T-helper 2 cell (primary cell): Measurements from ENCODE around the gene NKAIN2.
"Not testable (repeated sequence)": the region's sequence is repeated elsewhere in the genome, so short reads cannot be mapped to it uniquely, and the experiment has no call there.

ENCODE experiments used
- DNase-seq, 5 experiments: peaks; one replicate each; pipeline versions ENCODE4 v3.0.0 to v3.0.0-alpha.2; 2012 to 2022

Gene NKAIN2

GRCh38 chr6:124119596-124119995 is 315.9 kb downstream of the NKAIN2 start:
- DNase-seq = no peak

DNA sequence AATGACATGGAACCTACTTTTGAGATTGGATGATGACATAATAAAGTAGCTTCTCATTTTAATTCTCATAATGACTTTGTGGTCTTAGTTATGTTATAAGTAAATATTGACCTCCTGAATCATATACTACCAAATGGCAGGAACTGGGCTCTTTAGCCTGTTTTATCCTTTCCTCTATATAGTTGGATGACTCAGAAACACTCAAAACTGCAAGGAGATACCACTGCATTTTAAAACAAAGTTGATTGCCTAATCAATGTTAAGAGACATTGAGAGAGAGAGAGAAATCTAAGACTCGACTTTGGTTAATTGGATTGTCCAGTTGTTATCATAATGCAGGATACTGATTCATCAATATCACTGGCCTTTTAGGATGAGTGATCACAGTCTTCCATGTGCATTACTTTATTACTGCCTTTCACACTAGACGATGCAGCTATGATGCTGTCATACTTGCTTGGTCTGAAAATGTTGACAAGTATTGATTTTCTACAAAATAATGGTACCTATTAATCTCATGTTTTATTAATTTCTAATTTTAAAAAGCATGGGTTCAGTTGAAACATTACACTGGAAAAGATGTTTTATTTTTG is 320.0 kb downstream of the NKAIN2 start:
- no peak for DNase-seq

DNA sequence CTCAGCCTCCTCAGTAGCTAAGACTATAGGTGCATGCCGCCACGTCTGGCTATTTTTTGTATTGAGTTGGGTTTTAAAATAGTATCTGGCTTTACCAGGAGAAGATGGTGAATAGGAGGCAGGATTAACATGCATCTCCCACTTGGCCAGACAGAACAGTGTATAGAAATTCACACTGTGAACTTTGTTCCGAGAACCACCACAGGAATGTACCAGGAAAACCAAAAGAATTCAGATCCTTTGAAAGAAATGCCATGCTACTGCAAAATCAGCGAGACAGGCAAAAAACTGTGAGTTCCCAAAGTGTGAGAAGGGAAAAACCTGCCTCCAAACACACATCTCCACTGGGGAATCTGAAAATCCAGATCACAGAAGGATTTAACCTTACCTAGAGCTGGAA is 327.6 kb downstream of the NKAIN2 start:
- no peak for DNase-seq

DNA sequence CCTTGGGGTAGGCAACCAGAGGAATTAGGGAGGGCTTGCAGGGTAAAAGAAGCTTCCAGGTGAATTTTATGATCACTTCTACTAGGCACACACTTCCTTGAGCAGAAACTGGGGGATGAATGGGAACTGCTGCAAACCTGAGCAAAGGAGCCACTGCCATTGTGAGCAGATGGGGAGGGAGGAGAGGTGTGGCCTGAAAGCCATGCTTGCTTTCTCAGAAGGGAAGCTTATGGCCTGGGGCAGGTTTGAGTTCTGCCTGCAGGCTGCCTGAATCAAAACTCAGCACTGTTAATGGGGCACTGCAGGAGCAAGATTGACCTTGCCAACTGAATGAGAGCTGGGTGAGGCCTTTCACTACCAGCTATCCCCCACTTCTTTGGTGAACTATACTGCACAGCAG is 328.1 kb downstream of the NKAIN2 start:
- no peak for DNase-seq

GRCh38 chr6:124132256-124132655 is 328.6 kb downstream of the NKAIN2 start:
- DNase-seq = no peak

DNA sequence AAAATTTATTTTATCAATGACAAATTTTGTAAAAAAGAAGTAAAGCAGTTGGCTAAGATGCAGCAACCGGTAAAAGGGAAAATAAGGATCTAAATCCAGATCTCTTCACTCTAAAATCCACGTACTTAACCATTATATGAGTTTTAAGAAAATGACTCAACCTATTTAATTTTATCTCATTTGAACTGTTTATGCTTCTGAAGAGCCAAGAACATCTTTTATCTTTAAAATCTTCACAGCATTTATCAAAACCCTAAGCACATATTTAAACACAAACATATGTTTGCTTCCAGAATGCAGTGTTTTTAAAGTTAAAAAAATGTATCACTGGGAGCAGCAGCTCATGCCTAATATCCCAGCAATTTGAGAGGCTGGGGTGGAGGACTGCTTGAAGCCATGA is 339.2 kb downstream of the NKAIN2 start:
- DNase-seq = no peak

GRCh38 chr6:124143435-124143834 is 339.8 kb downstream of the NKAIN2 start:
- no peak for DNase-seq

GRCh38 chr6:124147621-124148020 is 344.0 kb downstream of the NKAIN2 start:
- DNase-seq = no peak

DNA sequence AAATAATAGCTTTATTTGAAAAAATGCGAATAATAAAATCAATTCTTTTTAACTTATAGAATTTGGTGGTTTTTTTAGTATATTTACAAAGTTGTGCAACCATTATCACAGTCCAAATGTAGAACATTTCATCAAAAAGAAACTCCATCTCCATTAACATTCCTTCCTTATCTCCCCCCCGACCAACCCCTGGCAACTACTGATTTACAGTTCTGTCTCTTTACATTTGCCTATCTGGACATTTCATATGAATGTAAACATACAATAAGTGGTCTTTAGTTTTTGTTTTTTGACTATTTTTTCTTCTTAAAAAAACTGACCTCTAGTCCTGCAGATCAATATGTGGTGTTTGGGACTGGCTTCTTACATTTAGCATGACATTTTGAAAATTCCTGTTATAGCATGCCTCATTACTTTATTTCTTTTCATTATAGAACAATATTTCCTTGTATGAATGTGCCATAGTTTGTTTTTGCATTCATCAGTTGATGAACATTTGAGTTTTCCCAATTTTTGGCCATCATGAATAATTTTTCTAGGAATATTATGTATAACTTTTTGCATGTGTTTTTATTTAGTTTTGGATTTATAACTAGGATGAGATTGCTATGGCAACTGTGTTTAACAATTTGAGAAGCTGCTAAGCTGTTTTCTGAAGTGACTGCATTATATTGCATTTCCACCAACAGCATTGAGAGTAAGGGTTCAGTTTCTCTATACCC is 344.7 kb downstream of the NKAIN2 start:
- no peak for DNase-seq

DNA sequence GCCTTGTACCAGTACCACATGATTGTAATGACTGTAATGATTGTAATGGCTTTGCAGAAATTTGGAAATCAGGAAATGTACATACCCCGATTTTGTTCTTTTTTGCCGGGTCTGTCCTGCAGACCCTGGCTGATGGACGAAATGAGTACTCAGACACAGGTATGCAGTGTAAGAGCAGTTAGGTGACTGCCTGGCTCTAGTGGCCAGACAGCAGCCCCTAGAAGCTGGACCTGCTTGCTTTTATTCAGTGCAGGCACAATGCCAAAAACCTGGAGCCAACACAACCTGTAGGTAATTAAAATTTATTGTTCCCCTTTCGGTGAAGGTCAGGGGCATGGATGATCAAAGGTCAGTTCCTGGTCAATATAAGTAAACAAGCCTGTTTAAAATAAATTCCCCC is 346.0 kb downstream of the NKAIN2 start:
- DNase-seq = no peak

DNA sequence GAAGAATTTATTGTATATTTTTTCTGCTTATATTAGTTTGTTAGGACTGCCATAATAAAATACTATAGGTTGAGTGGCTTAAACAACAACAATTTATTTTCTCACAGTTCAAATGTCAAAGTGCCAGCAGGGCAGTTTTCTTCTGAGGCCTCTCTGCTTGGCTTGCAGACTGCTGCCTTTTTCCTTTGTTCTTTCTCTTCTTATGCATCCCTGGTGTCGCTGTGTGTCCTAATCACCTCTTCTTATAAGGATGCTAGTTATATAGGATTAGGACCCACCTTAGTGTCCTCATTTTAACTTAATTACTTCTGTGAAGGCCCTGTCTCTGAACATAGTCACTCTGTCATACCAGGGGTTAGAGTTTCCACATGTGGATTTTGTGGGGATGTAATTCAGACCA is 354.4 kb downstream of the NKAIN2 start:
- no peak for DNase-seq

GRCh38 chr6:124163676-124164075 is 360.0 kb downstream of the NKAIN2 start:
- DNase-seq = no peak

DNA sequence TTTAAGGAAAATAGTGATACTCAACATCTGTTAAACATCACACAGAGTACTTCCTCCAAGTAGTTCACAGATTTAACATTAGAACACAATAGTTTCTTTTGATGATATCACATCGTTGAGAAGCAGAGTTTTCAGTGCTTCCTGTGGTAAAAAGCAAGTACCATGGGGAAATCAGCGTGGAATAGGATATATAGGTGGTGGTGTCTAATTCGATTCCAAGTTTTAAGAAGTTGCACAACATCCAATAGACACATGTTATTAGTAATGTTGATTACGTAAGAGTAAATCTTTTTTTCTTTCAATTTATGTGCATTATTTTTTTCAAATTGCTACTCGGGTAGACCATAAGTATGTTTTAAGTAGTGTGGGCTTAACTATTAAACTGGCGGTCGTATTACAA is 360.7 kb downstream of the NKAIN2 start:
- no peak for DNase-seq

GRCh38 chr6:124167249-124167648 is 363.6 kb downstream of the NKAIN2 start:
- not testable (repeated sequence) for DNase-seq

- DNase-seq = no peak
Measured at GRCh38 chr6:124190256-124190655, 386.6 kb downstream of the NKAIN2 start.

- DNase-seq = no peak
Measured at GRCh38 chr6:124193132-124193531, 389.5 kb downstream of the NKAIN2 start.

DNA sequence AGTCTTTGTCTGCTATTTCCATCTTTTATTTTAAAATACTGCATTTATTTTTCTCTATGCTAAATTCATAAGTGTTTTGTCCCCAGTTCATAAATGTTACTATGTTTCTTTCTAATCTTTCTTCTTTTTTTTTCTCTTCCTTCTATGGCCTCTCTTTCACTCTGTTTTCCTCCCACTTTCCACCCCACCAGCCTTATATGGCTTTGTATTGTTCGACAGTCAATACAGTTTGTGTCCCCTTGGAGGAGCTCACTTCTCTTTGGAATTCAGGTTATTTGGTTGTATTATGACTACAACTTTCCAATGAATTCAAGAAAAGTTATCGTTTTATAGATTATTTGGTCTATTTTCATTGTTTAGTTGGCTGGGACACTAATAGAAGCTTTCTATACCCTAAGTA is 393.5 kb downstream of the NKAIN2 start:
- DNase-seq = no peak

GRCh38 chr6:124199286-124199685 is 395.6 kb downstream of the NKAIN2 start:
- no peak for DNase-seq

DNA sequence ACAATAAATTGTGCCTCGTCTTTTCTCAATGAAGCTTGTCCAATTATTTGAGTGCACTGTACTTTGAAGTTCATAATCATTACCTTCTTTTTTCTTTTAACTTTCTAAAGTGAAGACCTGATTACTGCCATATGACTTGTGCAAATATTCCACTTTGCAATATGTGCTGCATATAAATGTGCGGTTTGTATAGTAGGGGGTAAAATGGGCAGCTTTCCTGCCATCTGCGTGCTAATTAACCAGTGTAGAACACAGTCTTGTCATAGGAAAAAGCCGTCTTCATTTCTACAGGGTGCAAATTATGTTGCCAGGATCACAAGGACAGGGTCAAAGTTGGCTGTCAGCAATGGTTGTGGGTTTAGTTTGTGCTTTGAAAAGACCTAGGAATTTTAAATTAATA is 397.0 kb downstream of the NKAIN2 start:
- no peak for DNase-seq

DNA sequence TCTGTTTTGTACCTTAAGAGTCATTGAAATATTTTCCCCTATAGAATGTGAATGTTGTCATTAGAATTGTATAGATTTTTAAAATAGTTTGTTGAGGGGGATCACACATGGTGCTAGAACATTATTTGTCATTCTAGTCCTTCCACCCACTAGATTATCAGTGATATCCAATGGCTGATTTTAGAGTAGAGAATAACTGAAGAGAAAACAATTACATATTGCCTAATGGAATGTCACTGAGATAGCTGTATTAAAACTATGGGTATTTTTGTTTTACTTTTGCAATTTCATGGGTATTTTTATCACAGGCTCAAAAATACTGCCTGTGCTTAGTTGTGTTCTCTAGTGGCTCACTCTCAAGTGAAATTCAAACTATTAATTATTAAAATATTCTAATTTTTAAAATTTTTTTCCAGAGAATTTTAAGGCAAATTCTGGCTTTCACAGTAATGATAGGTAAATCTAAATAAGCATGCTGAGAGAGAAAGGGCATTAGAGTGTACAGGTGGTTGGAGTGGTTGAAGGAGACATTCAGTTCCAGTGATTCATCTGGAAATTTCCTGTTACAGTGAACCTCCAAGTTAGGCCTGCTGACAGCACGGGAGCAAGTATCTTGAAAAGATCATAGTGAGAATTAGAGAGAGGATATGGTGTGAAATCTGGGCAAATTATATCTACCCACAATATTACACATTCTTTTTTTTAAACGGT is 399.6 kb downstream of the NKAIN2 start:
- DNase-seq = no peak

GRCh38 chr6:124203812-124204167 is 400.1 kb downstream of the NKAIN2 start:
- no peak for DNase-seq

GRCh38 chr6:124205921-124206320 is 402.3 kb downstream of the NKAIN2 start:
- DNase-seq = no peak

DNA sequence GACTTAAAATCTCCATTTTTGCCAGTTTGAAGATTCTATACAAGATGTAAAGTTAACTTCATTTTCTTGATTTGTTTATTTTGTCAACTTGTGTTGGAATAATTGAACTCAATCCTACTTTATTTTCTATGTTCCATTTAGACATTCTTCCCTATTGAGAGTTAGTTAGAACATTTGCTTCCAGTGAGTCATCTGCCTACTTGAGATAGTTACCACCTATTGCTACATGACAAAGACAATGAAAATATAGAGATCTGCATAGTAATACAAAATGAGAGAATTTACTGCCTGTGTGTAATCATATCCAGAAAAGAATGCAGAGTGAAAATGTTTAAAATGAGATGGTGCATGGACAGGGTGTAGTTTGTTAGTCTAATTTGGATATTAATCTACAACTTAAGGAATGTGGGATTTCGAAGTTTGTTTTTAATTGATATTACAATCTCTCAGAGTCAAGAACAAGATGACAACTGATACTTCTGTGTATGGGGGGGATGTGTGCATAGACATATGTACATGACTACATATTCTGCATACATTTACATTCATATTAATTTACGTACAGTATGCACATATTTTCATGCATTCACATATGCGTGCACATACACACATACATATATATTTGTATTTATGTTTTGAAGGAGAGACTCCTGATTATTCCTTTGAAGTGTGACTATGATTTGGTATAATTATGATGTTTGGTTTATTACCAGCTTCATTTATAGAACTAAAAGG is 420.1 kb downstream of the NKAIN2 start:
- no peak for DNase-seq

DNA sequence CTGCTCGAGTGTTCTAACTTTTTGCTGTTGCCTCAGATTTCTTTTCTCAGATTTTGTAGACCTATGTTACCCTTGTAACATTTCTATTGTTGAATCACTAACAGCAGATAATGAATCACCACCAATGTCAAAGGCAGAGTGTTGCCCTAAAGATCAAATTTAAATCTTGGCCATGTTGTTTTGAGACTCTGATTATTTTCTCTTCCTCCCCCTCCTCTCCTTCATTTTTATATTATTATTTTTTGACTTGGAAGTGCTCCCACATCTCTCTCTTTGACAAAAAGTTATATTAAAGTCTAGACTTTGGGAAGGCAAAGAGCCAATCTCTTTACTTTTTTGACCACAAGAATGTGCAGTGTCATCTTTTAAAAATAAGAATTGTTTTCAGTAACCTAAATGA is 422.7 kb downstream of the NKAIN2 start:
- DNase-seq = no peak
